Gastrocnemius medialis (tissue), 4 donors: Measurements from ENCODE around the gene CFLAR. TPM values are rescaled to one million over a fixed set of nuclear protein-coding genes. Genes with fewer than 3 reads are reported as not detected.

Source experiments
- ATAC-seq, 2 donors: fragments of 150-250 bp; one replicate each; pipeline ENCODE4 v1.9.1; 2016
- DNase-seq, 2 donors: peaks; one replicate each; pipeline ENCODE4 v3.0.0-alpha.2; 2019
- H3K27ac ChIP-seq, 4 donors: fragments of 200-600 bp; sonication (generic); 1 replicate in 1 of 4; 2 replicates in 3 of 4; pipeline ENCODE4 v1.5.1; 2016 to 2018; ENCODE audit warnings: mild to moderate bottlenecking in 2 of 4, moderate library complexity in 1 of 4
- H3K27me3 ChIP-seq, 3 donors: fragments of 200-600 bp; sonication (generic) in 2 of 3; 1 replicate in 1 of 3; 2 replicates in 2 of 3; pipeline versions ENCODE4 v1.5.1 to v1.6.0; 2016 to 2019; ENCODE audit warnings: mild to moderate bottlenecking in 1 of 3, moderate library complexity in 1 of 3
- H3K36me3 ChIP-seq, 2 donors: fragments of 200-600 bp; sonication (generic) in 1 of 2; one replicate each; pipeline ENCODE4 v1.5.1; 2017 to 2018
- H3K4me1 ChIP-seq, 2 donors: fragments of 200-600 bp; sonication (generic) in 1 of 2; one replicate each; pipeline ENCODE4 v1.5.1; 2016 to 2017; ENCODE audit warnings: mild to moderate bottlenecking in 2 of 2
- H3K4me3 ChIP-seq, 4 donors: fragments of 200-600 bp; sonication (generic) in 3 of 4; 1 replicate in 1 of 4; 2 replicates in 3 of 4; pipeline ENCODE4 v1.5.1; 2016 to 2019; ENCODE audit warnings: mild to moderate bottlenecking in 2 of 4
- H3K9me3 ChIP-seq, 3 donors: fragments of 200-600 bp; sonication (generic) in 2 of 3; 1 replicate in 1 of 3; 2 replicates in 2 of 3; pipeline ENCODE4 v1.5.1; 2016 to 2019
- POLR2A ChIP-seq, 2 donors: fragments of 450-650 bp; IDR thresholded peaks; one replicate each; pipeline ENCODE4 v1.6.1; 2017; ENCODE audit warnings: antibody characterized with exemption in 2 of 2, mild to moderate bottlenecking in 2 of 2, moderate library complexity in 2 of 2
- in situ Hi-C, 4 donors: fragments of 200-750 bp; cut with MboI; loops; one replicate each; pipeline versions ENCODE4 v1.15.0 to v1.8.0; 2017; ENCODE audit warnings: low sequenced_read_pairs in 4 of 4
- intact Hi-C: fragments of 100-400 bp; cut with DNase I; formaldehyde crosslinking; loops from one replicate; pipeline ENCODE4 v1.15.1; 2023; ENCODE audit warnings: low total_unique reads
- total RNA-seq, 4 donors: library from RNA; depleted of rRNA; stranded (reverse); fragments of >200 nt; gene quantifications; one replicate each; pipeline versions ENCODE4 v1.1.0 to v1.2.3, GENCODE V29; 2016
- TF ChIP-seq, protein P1 (sequence below), 5 experiments: fragments of 450-650 bp in 3 of 5; fragments of 200-600 bp in 2 of 5; sonication (generic) in 2 of 5; IDR thresholded peaks in 4 of 5; conservative IDR thresholded peaks in 1 of 5; 1 replicate in 4 of 5; 2 replicates in 1 of 5; pipeline ENCODE4 v1.5.1; 2016 to 2019; ENCODE audit warnings: antibody characterized with exemption in 5 of 5, mild to moderate bottlenecking in 3 of 5, moderate library complexity in 3 of 5

Gene CFLAR
- total RNA-seq, 4 donors from 2014 or later = 298 to 491 (median 352) TPM

DNA sequence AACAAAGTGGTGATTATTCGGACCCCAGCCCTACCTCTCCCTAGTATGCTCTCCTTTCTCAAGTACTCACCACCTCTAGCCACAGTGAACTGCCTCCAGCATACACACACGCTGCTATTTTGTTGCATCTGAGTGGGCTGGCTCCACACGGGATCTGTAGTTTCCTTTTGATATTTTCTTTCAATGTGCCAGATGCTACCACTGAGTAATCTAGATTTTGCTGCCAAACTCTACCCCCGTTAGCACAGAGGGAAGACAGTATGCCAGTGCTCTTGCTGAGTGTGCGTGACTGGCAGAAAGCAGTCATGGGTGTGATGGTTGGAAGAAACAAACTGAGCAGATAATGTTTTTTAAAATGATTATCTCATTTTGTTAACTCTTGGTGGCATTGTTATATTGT, 11.6 kb downstream of the CFLAR start:
- in situ Hi-C loops (no loop called here), intact Hi-C loops (loop anchor here (1.0 kb wide), 1 partner anchor 10 kb away; no protein-coding TSS in a partner anchor)
- peak; percentile 82 to 89 for DNase-seq
- Histone ChIP-seq H3K9me3 (no peaks in the 10 kb centered on the region), H3K4me3 (peak overlapping the region; percentile 29 to 95 (median 82)), H3K36me3 (peaks cover 0 to 16% of the 10 kb centered on the region in 2 donors), H3K4me1 (peaks cover 81 to 92% of the 10 kb centered on the region in 2 donors), H3K27ac (peak overlapping the region; percentile 95 to 100 (median 98)), H3K27me3 (no peaks in the 10 kb centered on the region)
- peak; percentile 48 to 56 for ATAC-seq
- TF ChIP-seq, protein P1, sequence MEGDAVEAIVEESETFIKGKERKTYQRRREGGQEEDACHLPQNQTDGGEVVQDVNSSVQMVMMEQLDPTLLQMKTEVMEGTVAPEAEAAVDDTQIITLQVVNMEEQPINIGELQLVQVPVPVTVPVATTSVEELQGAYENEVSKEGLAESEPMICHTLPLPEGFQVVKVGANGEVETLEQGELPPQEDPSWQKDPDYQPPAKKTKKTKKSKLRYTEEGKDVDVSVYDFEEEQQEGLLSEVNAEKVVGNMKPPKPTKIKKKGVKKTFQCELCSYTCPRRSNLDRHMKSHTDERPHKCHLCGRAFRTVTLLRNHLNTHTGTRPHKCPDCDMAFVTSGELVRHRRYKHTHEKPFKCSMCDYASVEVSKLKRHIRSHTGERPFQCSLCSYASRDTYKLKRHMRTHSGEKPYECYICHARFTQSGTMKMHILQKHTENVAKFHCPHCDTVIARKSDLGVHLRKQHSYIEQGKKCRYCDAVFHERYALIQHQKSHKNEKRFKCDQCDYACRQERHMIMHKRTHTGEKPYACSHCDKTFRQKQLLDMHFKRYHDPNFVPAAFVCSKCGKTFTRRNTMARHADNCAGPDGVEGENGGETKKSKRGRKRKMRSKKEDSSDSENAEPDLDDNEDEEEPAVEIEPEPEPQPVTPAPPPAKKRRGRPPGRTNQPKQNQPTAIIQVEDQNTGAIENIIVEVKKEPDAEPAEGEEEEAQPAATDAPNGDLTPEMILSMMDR (IDR thresholded peaks at IDR 0.05 in 4 of 5, conservative IDR thresholded peaks at IDR 0.05 in 1 of 5) = no peak
- peak; percentile 86 to 93 for TF ChIP-seq POLR2A (IDR thresholded peaks at IDR 0.05)

DNA sequence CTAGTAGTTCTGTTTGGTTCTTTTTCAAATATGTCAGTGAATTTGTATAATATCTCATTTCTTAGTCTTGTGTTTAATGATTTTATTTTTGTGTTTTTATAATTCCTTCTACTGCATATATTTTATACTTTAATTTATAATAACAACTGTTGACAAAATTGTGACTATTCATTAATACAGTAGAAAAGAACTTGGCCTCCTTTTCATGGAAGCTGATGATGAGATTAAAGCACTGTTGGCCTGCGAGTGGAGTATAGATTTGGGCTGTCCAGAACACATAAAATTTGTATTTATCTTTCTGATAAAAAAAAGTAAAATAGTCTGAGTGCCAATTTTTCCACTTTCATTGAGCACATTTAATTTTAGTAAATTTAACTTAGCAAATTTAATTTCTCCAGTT, 12.1 kb downstream of the CFLAR start:
- ATAC-seq (no peak), DNase-seq (no peak)
- in situ Hi-C loops = no loop called here
- no peaks in the 10 kb centered on the region for H3K9me3 ChIP-seq
- H3K27ac ChIP-seq = peak overlapping the region; percentile 95 to 100 (median 98)
- intact Hi-C loops = no loop called here
- peaks cover 0 to 20% of the 10 kb centered on the region in 2 donors for H3K36me3 ChIP-seq
- peak overlapping the region; percentile 29 to 95 (median 82) for H3K4me3 ChIP-seq
- peaks cover 81 to 92% of the 10 kb centered on the region in 2 donors for H3K4me1 ChIP-seq
- TF ChIP-seq POLR2A (IDR thresholded peaks at IDR 0.05) = no peak
- TF ChIP-seq, protein P1 (IDR thresholded peaks at IDR 0.05 in 4 of 5, conservative IDR thresholded peaks at IDR 0.05 in 1 of 5) = no peak
- H3K27me3 ChIP-seq = no peaks in the 10 kb centered on the region

DNA sequence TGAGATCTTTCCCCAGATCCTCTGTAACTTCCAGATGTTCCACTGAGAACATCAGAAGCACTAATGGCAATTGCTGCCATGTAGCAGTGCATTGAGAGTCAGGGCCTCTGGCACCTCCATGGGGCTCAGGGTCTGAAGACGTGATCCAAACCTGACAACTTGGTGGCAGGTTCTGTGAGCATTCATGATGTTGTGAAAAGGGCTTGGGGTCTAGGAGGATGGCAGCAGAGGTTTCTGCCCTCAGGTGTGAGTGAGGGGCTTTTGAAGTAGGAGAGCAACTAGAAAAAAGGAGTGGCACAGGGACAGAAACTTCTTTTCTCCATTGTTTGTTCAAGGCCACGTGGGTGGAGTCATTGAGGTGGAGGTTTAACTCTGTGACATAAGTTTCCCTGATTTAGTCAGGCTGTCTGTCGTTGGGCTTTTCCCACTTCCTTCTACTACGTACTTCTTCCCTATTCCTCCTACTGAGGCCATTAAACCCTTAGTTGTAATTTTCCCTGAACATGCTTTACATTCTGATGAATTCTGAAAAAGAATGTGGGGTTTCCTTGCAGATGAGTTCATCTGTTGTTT, 13.1 kb downstream of the CFLAR start:
- peak overlapping the region; percentile 95 to 100 (median 98) for H3K27ac ChIP-seq
- H3K4me3 ChIP-seq = peak overlapping the region; percentile 4 to 95 (median 82)
- intact Hi-C loops (no loop called here), in situ Hi-C loops (no loop called here)
- no peaks in the 10 kb centered on the region for H3K9me3 ChIP-seq
- H3K27me3 ChIP-seq = no peaks in the 10 kb centered on the region
- peaks cover 88 to 91% of the 10 kb centered on the region in 2 donors for H3K4me1 ChIP-seq
- DNase-seq (no peak), ATAC-seq (no peak)
- H3K36me3 ChIP-seq = peaks cover 0 to 26% of the 10 kb centered on the region in 2 donors
- peak; percentile 19 to 45 for TF ChIP-seq POLR2A (IDR thresholded peaks at IDR 0.05)
- TF ChIP-seq, protein P1 (IDR thresholded peaks at IDR 0.05 in 4 of 5, conservative IDR thresholded peaks at IDR 0.05 in 1 of 5) = no peak

DNA sequence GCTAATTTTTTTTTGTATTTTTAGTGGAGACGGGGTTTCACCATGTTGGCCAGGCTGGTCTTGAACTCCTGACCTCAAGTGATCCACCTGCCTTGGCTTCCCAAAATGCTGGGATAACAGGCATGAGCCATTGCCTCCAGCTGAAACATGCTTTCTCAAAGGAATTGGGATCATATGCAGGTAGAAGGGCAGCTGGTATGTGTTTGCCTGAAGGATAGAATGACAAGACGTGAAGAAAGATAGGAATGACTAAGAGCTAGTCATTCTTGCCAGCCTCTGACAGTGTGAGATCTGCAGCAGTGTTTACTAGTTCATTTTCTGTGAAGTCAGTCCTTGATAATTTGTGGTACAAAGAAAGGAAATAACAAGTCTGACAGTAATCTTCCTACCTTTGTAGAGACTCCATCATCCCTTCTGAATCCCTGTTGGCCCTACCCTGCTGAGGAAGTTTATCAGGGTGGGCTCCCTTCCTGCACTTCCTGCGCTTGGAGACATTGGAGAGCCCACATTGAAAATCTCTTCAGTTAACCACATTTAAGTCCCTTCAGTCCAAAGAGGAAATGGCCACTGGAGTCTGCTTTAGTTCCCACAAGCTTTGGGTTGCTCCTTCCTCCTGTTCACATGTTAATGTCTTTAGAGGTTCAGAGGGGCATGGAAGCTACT, 14.7 kb downstream of the CFLAR start:
- intact Hi-C loops = loop anchor here (5.0 kb wide), 1 partner anchor 47 kb away; no protein-coding TSS in a partner anchor
- in situ Hi-C loops = no loop called here
- Histone ChIP-seq H3K36me3 (peaks cover 0 to 29% of the 10 kb centered on the region in 2 donors), H3K9me3 (no peaks in the 10 kb centered on the region), H3K4me3 (peak overlapping the region; percentile 25 to 95 (median 62)), H3K4me1 (peaks cover 74 to 86% of the 10 kb centered on the region in 2 donors), H3K27ac (peak overlapping the region; percentile 95 to 100 (median 98)), H3K27me3 (no peaks in the 10 kb centered on the region)
- TF ChIP-seq, protein P1 (IDR thresholded peaks at IDR 0.05 in 4 of 5, conservative IDR thresholded peaks at IDR 0.05 in 1 of 5) = no peak
- peak; percentile 52 to 75 for TF ChIP-seq POLR2A (IDR thresholded peaks at IDR 0.05)
- DNase-seq (peak; percentile 59 to 60), ATAC-seq (peak; percentile 76 to 84)
